ENCODE results near the gene CDC25A. TPM values are rescaled to one million over a fixed set of nuclear protein-coding genes. Genes with fewer than 3 reads are reported as not detected.

Gene CDC25A
- total RNA-seq (2014; rRNA removed; shearing (Covaris generic)) (126 and 131 TPM in 2 replicates), polyA plus RNA-seq (2016; fragmentation: Nextera tagmentation; extraction: Ambion mirVana) (15.2 and 17.7 TPM in 2 replicates)
- long read RNA-seq, partial matches to known transcripts, result 0 of 2 reads
- long read RNA-seq, other reads (novel, unspliced or antisense), result 2 of 2 reads

DNA sequence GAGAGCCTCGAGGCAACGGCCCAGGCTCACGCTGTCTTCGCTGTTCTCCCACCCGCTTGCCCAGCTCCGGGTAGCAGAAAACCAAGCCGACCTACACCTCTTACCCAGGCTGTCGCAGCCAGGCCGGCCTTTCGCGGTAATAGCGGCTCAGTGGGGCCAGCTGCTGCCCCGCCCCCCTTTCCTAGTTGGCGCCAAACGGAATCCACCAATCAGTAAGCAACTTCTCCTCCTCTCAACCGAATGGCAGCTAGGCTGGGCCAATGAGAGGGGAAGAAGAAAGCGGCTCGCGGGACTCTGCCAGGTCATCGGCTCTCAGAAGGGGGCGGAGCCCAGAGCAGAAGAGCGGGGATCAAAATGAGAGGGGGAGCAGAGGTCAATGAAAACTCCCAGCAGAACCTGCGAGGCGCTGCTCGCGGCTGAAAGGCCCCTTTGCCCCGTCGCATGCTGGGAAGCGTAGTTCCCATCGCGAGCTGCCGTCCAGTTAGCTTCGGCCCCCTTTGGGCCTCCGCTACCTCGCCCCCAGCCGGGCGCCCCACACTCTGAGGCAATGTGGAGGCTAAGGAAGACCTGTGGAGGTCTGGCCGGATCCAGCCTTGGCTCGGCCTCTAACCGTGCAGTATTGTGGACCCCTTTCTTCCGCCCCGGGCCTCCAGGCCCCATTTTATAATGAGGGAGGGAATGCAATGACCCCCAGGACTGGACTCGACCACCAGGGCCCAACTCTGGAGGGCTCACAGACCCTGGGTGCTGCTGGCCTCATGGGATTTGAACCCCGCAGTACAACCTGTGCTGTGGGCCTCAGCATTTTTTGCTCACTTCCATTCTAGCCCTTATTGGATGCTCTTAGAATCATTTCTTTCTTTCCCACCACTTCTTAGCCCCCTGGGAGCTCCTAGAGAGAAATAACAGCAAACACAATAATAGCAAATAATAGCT, at the start of gene CDC25A:
Gene CDC25A, minus strand, starts transcription at position 152 of the 936 bp plus-strand sequence. CDS start 470 bp downstream, outside the sequence.
- ATAC-seq (peak; percentile 92), DNase-seq (ENCODE audit: low spot score) (peak; percentile 99)
- peak within 1 kb of the TSS; percentile 98 for H3K4me3 Mint-ChIP-seq
- peak within 1 kb of the TSS; percentile 84 for H3K27ac Mint-ChIP-seq
- TF ChIP-seq, protein P1, sequence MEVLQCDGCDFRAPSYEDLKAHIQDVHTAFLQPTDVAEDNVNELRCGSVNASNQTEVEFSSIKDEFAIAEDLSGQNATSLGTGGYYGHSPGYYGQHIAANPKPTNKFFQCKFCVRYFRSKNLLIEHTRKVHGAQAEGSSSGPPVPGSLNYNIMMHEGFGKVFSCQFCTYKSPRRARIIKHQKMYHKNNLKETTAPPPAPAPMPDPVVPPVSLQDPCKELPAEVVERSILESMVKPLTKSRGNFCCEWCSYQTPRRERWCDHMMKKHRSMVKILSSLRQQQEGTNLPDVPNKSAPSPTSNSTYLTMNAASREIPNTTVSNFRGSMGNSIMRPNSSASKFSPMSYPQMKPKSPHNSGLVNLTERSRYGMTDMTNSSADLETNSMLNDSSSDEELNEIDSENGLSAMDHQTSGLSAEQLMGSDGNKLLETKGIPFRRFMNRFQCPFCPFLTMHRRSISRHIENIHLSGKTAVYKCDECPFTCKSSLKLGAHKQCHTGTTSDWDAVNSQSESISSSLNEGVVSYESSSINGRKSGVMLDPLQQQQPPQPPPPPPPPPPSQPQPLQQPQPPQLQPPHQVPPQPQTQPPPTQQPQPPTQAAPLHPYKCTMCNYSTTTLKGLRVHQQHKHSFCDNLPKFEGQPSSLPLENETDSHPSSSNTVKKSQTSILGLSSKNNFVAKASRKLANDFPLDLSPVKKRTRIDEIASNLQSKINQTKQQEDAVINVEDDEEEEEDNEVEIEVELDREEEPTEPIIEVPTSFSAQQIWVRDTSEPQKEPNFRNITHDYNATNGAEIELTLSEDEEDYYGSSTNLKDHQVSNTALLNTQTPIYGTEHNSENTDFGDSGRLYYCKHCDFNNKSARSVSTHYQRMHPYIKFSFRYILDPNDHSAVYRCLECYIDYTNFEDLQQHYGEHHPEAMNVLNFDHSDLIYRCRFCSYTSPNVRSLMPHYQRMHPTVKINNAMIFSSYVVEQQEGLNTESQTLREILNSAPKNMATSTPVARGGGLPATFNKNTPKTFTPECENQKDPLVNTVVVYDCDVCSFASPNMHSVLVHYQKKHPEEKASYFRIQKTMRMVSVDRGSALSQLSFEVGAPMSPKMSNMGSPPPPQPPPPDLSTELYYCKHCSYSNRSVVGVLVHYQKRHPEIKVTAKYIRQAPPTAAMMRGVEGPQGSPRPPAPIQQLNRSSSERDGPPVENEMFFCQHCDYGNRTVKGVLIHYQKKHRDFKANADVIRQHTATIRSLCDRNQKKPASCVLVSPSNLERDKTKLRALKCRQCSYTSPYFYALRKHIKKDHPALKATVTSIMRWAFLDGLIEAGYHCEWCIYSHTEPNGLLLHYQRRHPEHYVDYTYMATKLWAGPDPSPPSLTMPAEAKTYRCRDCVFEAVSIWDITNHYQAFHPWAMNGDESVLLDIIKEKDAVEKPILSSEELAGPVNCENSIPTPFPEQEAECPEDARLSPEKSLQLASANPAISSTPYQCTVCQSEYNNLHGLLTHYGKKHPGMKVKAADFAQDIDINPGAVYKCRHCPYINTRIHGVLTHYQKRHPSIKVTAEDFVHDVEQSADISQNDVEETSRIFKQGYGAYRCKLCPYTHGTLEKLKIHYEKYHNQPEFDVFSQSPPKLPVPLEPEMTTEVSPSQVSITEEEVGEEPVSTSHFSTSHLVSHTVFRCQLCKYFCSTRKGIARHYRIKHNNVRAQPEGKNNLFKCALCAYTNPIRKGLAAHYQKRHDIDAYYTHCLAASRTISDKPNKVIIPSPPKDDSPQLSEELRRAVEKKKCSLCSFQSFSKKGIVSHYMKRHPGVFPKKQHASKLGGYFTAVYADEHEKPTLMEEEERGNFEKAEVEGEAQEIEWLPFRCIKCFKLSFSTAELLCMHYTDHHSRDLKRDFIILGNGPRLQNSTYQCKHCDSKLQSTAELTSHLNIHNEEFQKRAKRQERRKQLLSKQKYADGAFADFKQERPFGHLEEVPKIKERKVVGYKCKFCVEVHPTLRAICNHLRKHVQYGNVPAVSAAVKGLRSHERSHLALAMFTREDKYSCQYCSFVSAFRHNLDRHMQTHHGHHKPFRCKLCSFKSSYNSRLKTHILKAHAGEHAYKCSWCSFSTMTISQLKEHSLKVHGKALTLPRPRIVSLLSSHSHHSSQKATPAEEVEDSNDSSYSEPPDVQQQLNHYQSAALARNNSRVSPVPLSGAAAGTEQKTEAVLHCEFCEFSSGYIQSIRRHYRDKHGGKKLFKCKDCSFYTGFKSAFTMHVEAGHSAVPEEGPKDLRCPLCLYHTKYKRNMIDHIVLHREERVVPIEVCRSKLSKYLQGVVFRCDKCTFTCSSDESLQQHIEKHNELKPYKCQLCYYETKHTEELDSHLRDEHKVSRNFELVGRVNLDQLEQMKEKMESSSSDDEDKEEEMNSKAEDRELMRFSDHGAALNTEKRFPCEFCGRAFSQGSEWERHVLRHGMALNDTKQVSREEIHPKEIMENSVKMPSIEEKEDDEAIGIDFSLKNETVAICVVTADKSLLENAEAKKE (CRISPR knock-in tag; IDR thresholded peaks at IDR 0.05), result no peak
- TF ChIP-seq JUNB (IDR thresholded peaks at IDR 0.05; ENCODE audit: unreplicated experiment) (no peak), ZNF114 (CRISPR knock-in tag; IDR thresholded peaks at IDR 0.05) (no peak), NANOG (IDR thresholded peaks at IDR 0.05; ENCODE audit: borderline replicate concordance) (no peak), EZH2 (IDR thresholded peaks at IDR 0.05; ENCODE audit: low read depth, unreplicated experiment) (no peak), STAT1 (IDR thresholded peaks at IDR 0.05; ENCODE audit: unreplicated experiment) (no peak), ZNF331 (CRISPR knock-in tag; IDR thresholded peaks at IDR 0.05; ENCODE audit: low read depth) (no peak), POLR2AphosphoS5 (IDR thresholded peaks at IDR 0.05; ENCODE audit: low read depth) (peak; percentile 82), CREB1 (CRISPR knock-in tag; IDR thresholded peaks at IDR 0.05; ENCODE audit: low read depth) (peak; percentile 52), EZH2phosphoT487 (IDR thresholded peaks at IDR 0.05; ENCODE audit: unreplicated experiment) (no peak), CTCF (conservative IDR thresholded peaks at IDR 0.05; ENCODE audit: low read depth in 2 of 2) (no peak)
- TF ChIP-seq, protein P2, sequence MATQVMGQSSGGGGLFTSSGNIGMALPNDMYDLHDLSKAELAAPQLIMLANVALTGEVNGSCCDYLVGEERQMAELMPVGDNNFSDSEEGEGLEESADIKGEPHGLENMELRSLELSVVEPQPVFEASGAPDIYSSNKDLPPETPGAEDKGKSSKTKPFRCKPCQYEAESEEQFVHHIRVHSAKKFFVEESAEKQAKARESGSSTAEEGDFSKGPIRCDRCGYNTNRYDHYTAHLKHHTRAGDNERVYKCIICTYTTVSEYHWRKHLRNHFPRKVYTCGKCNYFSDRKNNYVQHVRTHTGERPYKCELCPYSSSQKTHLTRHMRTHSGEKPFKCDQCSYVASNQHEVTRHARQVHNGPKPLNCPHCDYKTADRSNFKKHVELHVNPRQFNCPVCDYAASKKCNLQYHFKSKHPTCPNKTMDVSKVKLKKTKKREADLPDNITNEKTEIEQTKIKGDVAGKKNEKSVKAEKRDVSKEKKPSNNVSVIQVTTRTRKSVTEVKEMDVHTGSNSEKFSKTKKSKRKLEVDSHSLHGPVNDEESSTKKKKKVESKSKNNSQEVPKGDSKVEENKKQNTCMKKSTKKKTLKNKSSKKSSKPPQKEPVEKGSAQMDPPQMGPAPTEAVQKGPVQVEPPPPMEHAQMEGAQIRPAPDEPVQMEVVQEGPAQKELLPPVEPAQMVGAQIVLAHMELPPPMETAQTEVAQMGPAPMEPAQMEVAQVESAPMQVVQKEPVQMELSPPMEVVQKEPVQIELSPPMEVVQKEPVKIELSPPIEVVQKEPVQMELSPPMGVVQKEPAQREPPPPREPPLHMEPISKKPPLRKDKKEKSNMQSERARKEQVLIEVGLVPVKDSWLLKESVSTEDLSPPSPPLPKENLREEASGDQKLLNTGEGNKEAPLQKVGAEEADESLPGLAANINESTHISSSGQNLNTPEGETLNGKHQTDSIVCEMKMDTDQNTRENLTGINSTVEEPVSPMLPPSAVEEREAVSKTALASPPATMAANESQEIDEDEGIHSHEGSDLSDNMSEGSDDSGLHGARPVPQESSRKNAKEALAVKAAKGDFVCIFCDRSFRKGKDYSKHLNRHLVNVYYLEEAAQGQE (IDR thresholded peaks at IDR 0.05; ENCODE audit: unreplicated experiment), result no peak
- TF ChIP-seq, protein P3, sequence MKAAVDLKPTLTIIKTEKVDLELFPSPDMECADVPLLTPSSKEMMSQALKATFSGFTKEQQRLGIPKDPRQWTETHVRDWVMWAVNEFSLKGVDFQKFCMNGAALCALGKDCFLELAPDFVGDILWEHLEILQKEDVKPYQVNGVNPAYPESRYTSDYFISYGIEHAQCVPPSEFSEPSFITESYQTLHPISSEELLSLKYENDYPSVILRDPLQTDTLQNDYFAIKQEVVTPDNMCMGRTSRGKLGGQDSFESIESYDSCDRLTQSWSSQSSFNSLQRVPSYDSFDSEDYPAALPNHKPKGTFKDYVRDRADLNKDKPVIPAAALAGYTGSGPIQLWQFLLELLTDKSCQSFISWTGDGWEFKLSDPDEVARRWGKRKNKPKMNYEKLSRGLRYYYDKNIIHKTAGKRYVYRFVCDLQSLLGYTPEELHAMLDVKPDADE (IDR thresholded peaks at IDR 0.05), result peak; percentile 51; the same call in 1 of the 2 replicates
- H2AFZ ChIP-seq, result no peak within 1 kb of the TSS
- peaks cover 9% of the 10 kb centered on the region for H3F3A ChIP-seq (replicated peaks; ENCODE audit: low read depth)
- no peaks in the 10 kb centered on the region for H3K9me2 ChIP-seq (ENCODE audit: insufficient read depth)
- peaks cover 38% of the 10 kb centered on the region for H3K36me3 Mint-ChIP-seq (ENCODE audit: low read depth)
- peaks cover 22% of the 10 kb centered on the region for H3K27me3 Mint-ChIP-seq (ENCODE audit: insufficient read depth, low read depth, poor library complexity)
- H3K36me3 ChIP-seq (ENCODE audit: insufficient read depth), result peaks cover 24% of the 10 kb centered on the region; the same call in 1 of the 2 replicates
- peaks cover 34% of the 10 kb centered on the region for H3K4me1 Mint-ChIP-seq
- H3K4me1 ChIP-seq (ENCODE audit: insufficient read depth), result peaks cover 28% of the 10 kb centered on the region
- H3K9me3 Mint-ChIP-seq, result no peaks in the 10 kb centered on the region
- H4K20me1 ChIP-seq (replicated peaks; ENCODE audit: insufficient read depth), result peaks cover 23% of the 10 kb centered on the region
- no peaks in the 10 kb centered on the region for H3K27me3 ChIP-seq (ENCODE audit: insufficient read depth)
- H3K79me2 ChIP-seq (replicated peaks; ENCODE audit: insufficient read depth), result peaks cover 43% of the 10 kb centered on the region
- peak within 1 kb of the TSS; percentile 82 for H3K4me3 ChIP-seq
- peak within 1 kb of the TSS; percentile 57 for H3K27ac ChIP-seq (ENCODE audit: low read depth)
- H3K4me2 ChIP-seq, result peak within 1 kb of the TSS; percentile 98

Data from GM23338 (cell line).